ENCODE results near the gene METRN. TPM values are rescaled to one million over a fixed set of nuclear protein-coding genes. Genes with fewer than 3 reads are reported as not detected.

METRN gene
- 10 to 100 TPM; 35.3 to 37.7 TPM for total RNA-seq

- POLR2A ChIA-PET, result interaction anchor here (0.6 to 1.8 kb wide), 3 partner anchors 8 to 266 kb away, joined by 3 to 6 read pairs (median 4); no protein-coding TSS in a partner anchor
- CTCF ChIA-PET, result interaction anchor here (0.5 to 4.5 kb wide), 8 partner anchors 10 to 74 kb away, joined by 5 to 26 read pairs (median 8); partner anchors contain the start of genes CCDC78, CHTF18, CIAO3 and RPUSD1
Observed at GRCh38 chr16:714558-715476, at the start of gene METRN. Gene METRN, plus strand, starts transcription at chr16:715118. Its CDS starts 172 bp downstream, at chr16:715290.

- CTCF ChIA-PET, result interaction anchor here (2.7 kb wide), 1 partner anchor 12 kb away, joined by 25 read pairs; the partner anchor contains the start of gene STUB1
- POLR2A ChIA-PET, result interaction anchor here (1.2 kb wide), 1 partner anchor 17 kb away, joined by 3 read pairs; the partner anchor contains the start of gene WDR90
Observed at GRCh38 chr16:666572-666971, 48.3 kb upstream of the METRN start.

- ChIA-PET POLR2A (interaction anchor here (1.2 to 1.8 kb wide), 4 partner anchors 9 to 53 kb away, joined by 3 to 5 read pairs (median 4); partner anchors contain the start of gene WDR90), CTCF (interaction anchor here (0.7 to 2.7 kb wide), 8 partner anchors 8 to 121 kb away, joined by 3 to 25 read pairs (median 3); partner anchors contain the start of genes CHTF18, RPUSD1, STUB1 and WDR24)
Observed at GRCh38 chr16:667113-667779, 47.7 kb upstream of the METRN start.

- CTCF ChIA-PET, result interaction anchor here (0.7 to 2.7 kb wide), 12 partner anchors 9 to 121 kb away, joined by 3 to 25 read pairs (median 3); partner anchors contain the start of genes CCDC78, CHTF18, RPUSD1 and STUB1
- POLR2A ChIA-PET, result interaction anchor here (0.6 to 1.8 kb wide), 6 partner anchors 9 to 1298 kb away, joined by 3 to 5 read pairs (median 3); partner anchors contain the start of gene WDR90
Observed at GRCh38 chr16:667780-668518, 47.0 kb upstream of the METRN start, which contains the start of gene RHOT2. Gene RHOT2, plus strand, starts transcription at chr16:668132. Its CDS starts 68 bp downstream, at chr16:668200.

- POLR2A ChIA-PET, result interaction anchor here (0.6 to 1.8 kb wide), 5 partner anchors 8 to 1298 kb away, joined by 3 to 5 read pairs (median 3); partner anchors contain the start of genes JMJD8 and WDR90
- CTCF ChIA-PET, result interaction anchor here (1.0 to 2.7 kb wide), 9 partner anchors 10 to 120 kb away, joined by 3 to 25 read pairs (median 3); partner anchors contain the start of genes CCDC78, CHTF18, JMJD8 and RPUSD1
Observed at GRCh38 chr16:668519-669171, 46.3 kb upstream of the METRN start.

GRCh38 chr16:669666-670065 lies 45.3 kb upstream of the METRN start:
- POLR2A ChIA-PET, result interaction anchor here (0.7 kb wide), 1 partner anchor 10 kb away, joined by 3 read pairs; no protein-coding TSS in a partner anchor

GRCh38 chr16:670485-671352 lies 44.2 kb upstream of the METRN start:
- CTCF ChIA-PET, result no interaction called here
- POLR2A ChIA-PET, result no interaction called here

More at GRCh38 chr16:669666-670065, 45.3 kb upstream of the METRN start:
- CTCF ChIA-PET, result no interaction called here

GRCh38 chr16:671353-672131 lies 43.4 kb upstream of the METRN start:
- POLR2A ChIA-PET, result interaction anchor here (0.7 kb wide), 1 partner anchor 145 kb away, joined by 3 read pairs; no protein-coding TSS in a partner anchor

GRCh38 chr16:672371-672770 lies 42.5 kb upstream of the METRN start:
- ChIA-PET CTCF (no interaction called here), POLR2A (interaction anchor here (0.7 kb wide), 1 partner anchor 146 kb away, joined by 3 read pairs; no protein-coding TSS in a partner anchor)

More at GRCh38 chr16:671353-672131, 43.4 kb upstream of the METRN start:
- CTCF ChIA-PET, result no interaction called here

- ChIA-PET POLR2A (no interaction called here), CTCF (no interaction called here)
Observed at GRCh38 chr16:672851-673250, 42.1 kb upstream of the METRN start.

GRCh38 chr16:673399-673991 lies 41.4 kb upstream of the METRN start:
- POLR2A ChIA-PET, result no interaction called here
- CTCF ChIA-PET, result interaction anchor here (1.1 kb wide), 1 partner anchor 11 kb away, joined by 3 read pairs; no protein-coding TSS in a partner anchor

GRCh38 chr16:674214-674881 lies 40.6 kb upstream of the METRN start:
- ChIA-PET POLR2A (no interaction called here), CTCF (interaction anchor here (1.1 kb wide), 1 partner anchor 12 kb away, joined by 3 read pairs; no protein-coding TSS in a partner anchor)

GRCh38 chr16:674968-675883 lies 39.7 kb upstream of the METRN start, which contains the start of gene RHBDL1:
Gene RHBDL1, plus strand, starts transcription at chr16:675671. Its CDS starts 120 bp downstream, at chr16:675791.
- ChIA-PET CTCF (interaction anchor here (0.8 to 6.1 kb wide), 3 partner anchors 7 to 46 kb away, joined by 3 to 25 read pairs (median 3); partner anchors contain the start of genes ANTKMT and RHOT2), POLR2A (interaction anchor here (1.1 to 2.1 kb wide), 3 partner anchors 7 to 39 kb away, joined by 3 to 5 read pairs (median 4); partner anchors contain the start of genes METTL26, RHOT2 and WDR90)
